Measurements from ENCODE around the gene BCL2L14.

The BCL2L14 gene

GRCh38 chr12:12064596-12064995, 6.1 kb upstream of the BCL2L14 start:
- no peak for DNase-seq

DNA sequence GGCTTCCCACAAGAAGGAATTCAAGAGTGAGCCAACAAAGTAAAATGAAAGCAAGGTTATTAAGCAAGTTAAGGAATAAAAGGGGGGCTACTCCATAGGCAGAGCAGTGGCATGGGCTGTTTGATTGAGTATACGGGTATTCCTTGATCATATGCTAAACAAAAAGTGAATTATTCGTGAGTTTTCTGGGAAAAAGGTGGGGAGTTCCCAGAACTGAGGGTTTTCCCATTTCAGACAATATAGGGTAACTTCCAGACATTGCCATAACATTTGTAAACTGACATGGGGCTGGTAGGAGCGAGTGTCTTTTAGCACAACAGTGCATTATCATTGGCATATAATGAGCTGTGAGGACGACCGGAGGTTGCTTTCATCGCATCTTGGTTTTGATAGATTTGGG, 2.0 kb upstream of the BCL2L14 start:
- DNase-seq, result no peak

GRCh38 chr12:12069821-12070548, 754 bp upstream of the BCL2L14 start:
- no peak for DNase-seq

- no peak for DNase-seq
Measured at GRCh38 chr12:12072064-12072760, 1.5 kb downstream of the BCL2L14 start.

DNA sequence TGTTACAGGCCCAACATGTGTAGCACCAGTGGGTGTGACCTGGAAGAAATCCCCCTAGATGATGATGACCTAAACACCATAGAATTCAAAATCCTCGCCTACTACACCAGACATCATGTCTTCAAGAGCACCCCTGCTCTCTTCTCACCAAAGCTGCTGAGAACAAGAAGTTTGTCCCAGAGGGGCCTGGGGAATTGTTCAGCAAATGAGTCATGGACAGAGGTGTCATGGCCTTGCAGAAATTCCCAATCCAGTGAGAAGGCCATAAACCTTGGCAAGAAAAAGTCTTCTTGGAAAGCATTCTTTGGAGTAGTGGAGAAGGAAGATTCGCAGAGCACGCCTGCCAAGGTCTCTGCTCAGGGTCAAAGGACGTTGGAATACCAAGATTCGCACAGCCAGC, 8.6 kb downstream of the BCL2L14 start:
- DNase-seq, result no peak

GRCh38 chr12:12081836-12082497, 11.2 kb downstream of the BCL2L14 start:
- peak in 1 of 2 experiments; percentile 50 for DNase-seq

DNA sequence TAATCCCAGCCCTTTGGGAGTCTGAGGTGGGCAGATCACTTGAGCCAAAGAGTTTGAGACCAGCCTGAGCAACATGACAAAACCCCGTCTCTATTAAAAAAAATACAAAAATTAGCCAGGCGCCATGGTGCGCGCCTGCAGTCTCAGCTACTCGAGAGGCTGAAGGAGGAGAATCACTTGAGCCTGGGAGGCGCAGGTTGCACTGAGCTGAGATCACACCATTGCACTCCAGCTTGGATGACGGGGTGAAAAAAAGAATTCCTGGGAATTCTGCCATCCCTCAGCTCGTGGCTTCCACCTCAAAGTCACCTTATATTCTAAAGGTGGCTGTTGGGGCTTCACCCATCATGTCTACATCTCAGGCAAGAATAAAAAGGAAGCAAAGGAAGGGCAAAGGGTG, 12.9 kb downstream of the BCL2L14 start:
- no peak for DNase-seq

- DNase-seq, result no peak
Measured at GRCh38 chr12:12086362-12086761, 15.6 kb downstream of the BCL2L14 start.

DNA sequence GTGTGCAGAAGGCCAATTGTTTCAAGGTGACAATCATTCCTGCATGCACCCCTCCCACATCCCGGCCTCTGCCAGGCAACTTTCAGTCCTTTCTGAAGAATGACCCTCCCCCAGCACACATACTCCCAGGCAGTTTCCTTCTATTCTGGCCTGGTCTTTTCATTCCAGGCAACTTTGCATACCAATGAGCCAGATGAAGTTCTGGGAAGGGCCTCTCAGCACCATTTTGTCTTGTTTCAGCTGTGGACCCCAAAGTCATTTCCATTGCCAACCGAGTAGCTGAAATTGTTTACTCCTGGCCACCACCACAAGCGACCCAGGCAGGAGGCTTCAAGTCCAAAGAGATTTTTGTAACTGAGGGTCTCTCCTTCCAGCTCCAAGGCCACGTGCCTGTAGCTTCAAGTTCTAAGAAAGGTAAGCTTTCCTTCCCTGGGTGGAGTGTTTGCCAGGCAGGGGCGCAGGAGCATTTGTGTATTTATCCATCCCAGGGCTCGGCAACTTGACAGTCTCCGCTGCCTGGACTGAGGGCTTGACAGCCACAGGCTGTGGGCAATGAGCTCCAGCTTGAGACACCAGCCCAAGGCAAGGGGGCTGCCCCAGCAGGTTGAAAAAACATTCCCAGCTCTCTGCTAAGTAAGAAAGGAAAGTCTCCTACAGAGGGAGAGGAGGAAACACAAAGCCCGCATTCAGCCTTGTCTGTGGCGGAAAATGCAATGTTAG, 16.4 kb downstream of the BCL2L14 start:
- DNase-seq, result no peak

DNA sequence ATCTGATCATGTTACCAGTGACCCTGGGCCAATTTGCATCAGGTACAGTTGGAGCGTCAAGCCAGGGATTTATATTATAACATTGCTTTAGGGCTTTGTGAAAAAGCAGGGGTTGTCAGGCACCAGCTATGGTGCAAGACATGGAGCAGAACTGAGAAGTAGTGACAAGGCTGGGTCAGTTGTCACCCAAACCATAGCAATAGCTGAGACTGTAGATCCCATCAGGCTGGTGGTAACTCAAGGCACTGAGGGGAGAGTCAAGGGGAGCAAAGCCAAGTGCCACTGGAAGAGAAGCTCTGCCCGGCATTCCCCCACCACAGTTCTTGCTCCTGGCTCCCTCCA, 16.9 kb downstream of the BCL2L14 start:
- DNase-seq, result no peak

GRCh38 chr12:12088147-12088546, 17.4 kb downstream of the BCL2L14 start:
- no peak for DNase-seq

GRCh38 chr12:12088761-12089160, 18.0 kb downstream of the BCL2L14 start:
- DNase-seq, result no peak

- no peak for DNase-seq
Measured at GRCh38 chr12:12091071-12091470, 20.3 kb downstream of the BCL2L14 start.

DNA sequence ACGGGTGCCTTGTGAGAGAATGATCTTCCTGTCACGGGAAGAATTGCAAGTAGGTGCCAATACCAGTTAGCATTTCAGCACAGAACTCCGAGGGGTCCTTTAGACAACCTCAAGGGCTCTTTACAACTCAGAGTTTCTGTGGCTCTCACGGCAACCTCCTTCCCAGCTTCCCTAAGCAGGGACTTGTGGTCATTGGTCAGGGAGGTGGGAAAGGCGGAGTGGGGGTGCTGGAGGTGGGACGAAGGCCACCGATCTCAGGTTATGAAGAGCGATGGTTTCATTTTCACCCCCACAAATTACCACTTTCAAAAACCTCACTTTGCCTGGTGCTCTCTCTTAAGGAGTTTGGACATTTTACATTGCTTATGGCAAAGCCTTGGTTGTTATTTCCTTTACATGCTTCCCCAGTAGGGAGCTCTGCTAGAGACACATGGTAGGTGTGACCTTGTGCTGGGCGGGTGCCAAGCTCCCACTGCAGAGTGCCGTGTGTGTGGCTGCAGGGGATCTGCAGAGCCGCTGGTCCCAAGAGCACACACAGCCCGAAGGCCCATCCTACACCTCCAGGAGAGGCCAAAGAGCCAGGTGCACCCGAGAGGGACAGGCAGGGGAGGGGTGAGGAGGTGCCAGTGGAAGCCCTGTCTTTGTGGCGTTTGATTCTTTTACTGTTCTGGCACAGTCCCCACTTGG, 21.4 kb downstream of the BCL2L14 start:
- no peak for DNase-seq

DNA sequence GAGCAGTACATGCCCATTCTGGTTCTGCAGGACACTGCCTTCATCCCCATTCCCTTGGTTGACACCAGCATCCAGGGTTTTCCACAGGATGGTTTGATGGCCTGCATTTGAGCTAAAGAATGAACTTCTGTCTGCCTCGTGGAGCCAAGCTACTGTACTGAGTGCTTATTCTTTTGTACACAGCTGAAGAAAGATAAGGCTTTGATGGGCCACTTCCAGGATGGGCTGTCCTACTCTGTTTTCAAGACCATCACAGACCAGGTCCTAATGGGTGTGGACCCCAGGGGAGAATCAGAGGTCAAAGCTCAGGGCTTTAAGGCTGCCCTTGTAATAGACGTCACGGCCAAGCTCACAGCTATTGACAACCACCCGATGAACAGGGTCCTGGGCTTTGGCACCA, 23.7 kb downstream of the BCL2L14 start:
- DNase-seq, result no peak

- DNase-seq, result no peak
Measured at GRCh38 chr12:12095021-12095420, 24.3 kb downstream of the BCL2L14 start.

- no peak for DNase-seq
Measured at GRCh38 chr12:12097891-12098690, 27.4 kb downstream of the BCL2L14 start.

GRCh38 chr12:12098691-12099015, 27.9 kb downstream of the BCL2L14 start:
- DNase-seq, result no peak

- DNase-seq, result no peak
Measured at GRCh38 chr12:12099102-12099501, 28.4 kb downstream of the BCL2L14 start.

- DNase-seq, result no peak
Measured at GRCh38 chr12:12107678-12108077, 36.9 kb downstream of the BCL2L14 start.

DNA sequence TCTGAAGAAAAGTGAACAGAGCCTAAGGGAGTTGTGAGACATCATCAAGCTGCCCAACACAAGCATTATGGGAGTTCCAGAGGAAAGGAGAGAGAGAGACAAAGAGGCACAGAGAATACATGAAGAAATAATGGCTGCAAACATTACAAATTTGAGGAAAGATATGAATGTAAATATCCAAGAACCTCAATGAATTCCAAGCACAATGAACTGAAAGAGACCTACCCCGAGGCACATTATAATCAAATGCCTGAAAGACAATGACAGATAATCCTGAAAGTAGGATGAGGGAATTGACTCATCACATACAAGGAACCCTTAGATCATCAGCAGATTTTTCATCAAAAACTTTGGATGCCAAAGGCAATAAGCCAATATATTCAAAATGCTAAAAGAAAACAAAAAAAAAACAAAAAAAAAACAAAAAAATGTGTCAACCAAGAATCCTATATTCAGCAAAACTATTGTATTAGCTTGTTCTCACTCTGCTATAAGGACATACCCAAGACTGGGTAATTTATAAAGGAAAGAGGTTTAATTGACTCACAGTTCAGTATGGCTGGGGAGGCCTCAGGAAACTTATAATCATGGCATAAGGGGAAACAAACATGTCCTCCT, 37.8 kb downstream of the BCL2L14 start:
- no peak for DNase-seq

Data from SW 1271 (cell line).